Effector memory CD4-positive, alpha-beta T cell (primary cell): Measurements from ENCODE around the gene PTPRN2.

Source experiments
- DNase-seq, 3 donors: peaks; one replicate each; pipeline ENCODE4 v3.0.0-alpha.2; 2020
- H3K27ac ChIP-seq: 2 replicates; pipeline ENCODE4 v1.7.0; 2013; ENCODE audit warnings: mild to moderate bottlenecking, low read length, moderate library complexity; ENCODE audit not compliant: insufficient read depth, poor library complexity, severe bottlenecking
- H3K27me3 ChIP-seq: replicated peaks from 2 replicates; pipeline ENCODE4 v1.7.0; 2013; ENCODE audit warnings: mild to moderate bottlenecking, low read length; ENCODE audit not compliant: insufficient read depth, control insufficient read depth, poor library complexity, severe bottlenecking
- H3K36me3 ChIP-seq: 2 replicates; pipeline ENCODE4 v1.7.0; 2013; ENCODE audit warnings: mild to moderate bottlenecking, low read length, moderate library complexity; ENCODE audit not compliant: control insufficient read depth, insufficient read depth
- H3K4me1 ChIP-seq: 2 replicates; pipeline ENCODE4 v1.7.0; 2013; ENCODE audit warnings: low read length, mild to moderate bottlenecking; ENCODE audit not compliant: control insufficient read depth, insufficient read depth, poor library complexity, severe bottlenecking
- H3K4me3 ChIP-seq: 2 replicates; pipeline ENCODE4 v1.7.0; 2013; ENCODE audit warnings: low read length, low read depth, mild to moderate bottlenecking; ENCODE audit not compliant: insufficient read depth, poor library complexity, severe bottlenecking
- H3K9me3 ChIP-seq: 2 replicates; pipeline ENCODE4 v1.7.0; 2013; ENCODE audit warnings: mild to moderate bottlenecking, low read length, moderate library complexity; ENCODE audit not compliant: control insufficient read depth

The PTPRN2 gene

DNA sequence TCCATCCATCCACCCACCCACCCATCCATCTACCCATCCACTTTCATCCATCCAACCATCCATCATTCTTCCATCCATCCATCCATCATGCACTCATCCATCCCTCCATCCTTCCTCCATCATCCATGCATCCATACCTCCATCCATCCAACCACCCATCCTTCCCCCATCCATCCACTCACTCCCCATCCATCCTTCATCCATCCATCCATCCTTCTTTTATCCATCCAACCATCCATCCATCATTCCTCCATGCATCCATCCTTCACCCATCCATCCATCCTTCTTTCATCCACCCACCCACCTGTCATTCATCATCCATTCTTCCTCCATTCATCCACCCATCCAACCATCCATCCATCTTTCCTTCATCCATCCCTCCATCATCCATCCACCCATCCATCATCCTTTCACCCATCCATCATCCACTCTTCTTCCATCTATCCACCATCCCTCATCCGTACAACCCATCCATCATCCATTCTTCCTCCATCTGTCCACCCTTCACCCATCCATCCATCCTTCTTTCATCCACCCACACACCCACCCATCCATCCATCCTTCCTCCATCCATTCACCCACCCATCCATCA is 822.6 kb downstream of the PTPRN2 start:
- Histone ChIP-seq H3K27me3 (no peaks in the 10 kb centered on the region), H3K36me3 (no peaks in the 10 kb centered on the region), H3K9me3 (no peaks in the 10 kb centered on the region), H3K4me1 (no peaks in the 10 kb centered on the region), H3K4me3 (no peak overlapping the region), H3K27ac (no peak overlapping the region)
- DNase-seq, result no peak

DNA sequence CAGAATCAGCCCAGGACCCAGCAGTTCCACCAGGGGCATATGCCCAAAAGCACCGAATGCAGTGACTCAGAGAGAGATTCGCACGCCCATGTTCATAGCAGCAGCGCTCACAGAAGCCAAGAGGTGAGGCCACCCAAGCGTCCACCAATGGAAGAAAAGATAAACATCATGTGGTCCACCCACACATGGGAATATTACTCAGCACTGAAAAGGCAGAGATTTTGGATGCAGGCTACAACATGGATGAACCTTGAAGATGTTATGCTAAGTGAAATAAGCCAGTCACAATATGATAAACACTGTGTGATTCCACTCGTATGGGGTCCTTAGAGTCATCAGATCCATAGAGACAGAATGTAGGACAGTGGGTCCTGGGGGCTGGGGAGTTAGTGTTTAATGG is 823.4 kb downstream of the PTPRN2 start:
- H3K27me3 ChIP-seq, result no peaks in the 10 kb centered on the region
- no peaks in the 10 kb centered on the region for H3K9me3 ChIP-seq
- no peaks in the 10 kb centered on the region for H3K36me3 ChIP-seq
- no peak for DNase-seq
- H3K4me3 ChIP-seq, result no peak overlapping the region
- no peak overlapping the region for H3K27ac ChIP-seq
- H3K4me1 ChIP-seq, result no peaks in the 10 kb centered on the region

DNA sequence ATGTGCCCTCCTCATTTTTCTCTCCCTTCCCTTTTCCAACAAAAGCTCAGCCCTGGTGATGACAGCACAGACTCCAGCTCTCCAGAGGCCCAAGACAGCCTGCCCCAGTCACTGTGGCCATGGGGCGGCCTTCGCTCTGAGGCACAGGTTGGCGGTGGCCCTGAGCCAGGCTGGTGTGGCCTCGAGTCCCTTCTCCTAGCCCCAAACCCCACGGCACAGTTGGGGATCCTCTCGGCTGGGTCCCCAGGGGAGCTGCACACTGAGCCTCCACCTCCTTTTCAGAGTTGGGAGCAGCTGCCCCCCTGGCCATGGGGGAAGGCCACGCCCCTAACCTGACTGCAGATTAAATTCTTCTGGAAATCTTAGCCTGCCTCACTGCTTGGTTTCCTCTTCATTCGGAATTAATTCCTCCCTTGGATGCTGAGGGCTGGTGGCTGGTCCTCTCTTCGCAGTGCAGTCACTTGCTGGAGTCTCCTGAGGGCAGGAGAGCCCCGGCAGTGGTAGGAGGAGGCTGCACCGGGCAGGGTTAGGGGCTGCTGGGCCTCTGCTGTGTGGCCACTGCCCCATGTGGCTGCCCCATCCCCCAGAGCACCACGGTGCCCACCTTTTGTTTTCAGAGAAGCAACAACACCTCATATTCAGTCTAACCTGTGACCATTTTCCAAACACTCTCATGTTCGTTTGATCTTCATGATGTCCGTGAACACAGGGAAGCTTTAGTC is 824.2 kb downstream of the PTPRN2 start:
- H3K4me1 ChIP-seq, result no peaks in the 10 kb centered on the region
- H3K4me3 ChIP-seq, result no peak overlapping the region
- DNase-seq, result no peak
- H3K27me3 ChIP-seq, result no peaks in the 10 kb centered on the region
- no peaks in the 10 kb centered on the region for H3K9me3 ChIP-seq
- H3K27ac ChIP-seq, result no peak overlapping the region
- H3K36me3 ChIP-seq, result no peaks in the 10 kb centered on the region

DNA sequence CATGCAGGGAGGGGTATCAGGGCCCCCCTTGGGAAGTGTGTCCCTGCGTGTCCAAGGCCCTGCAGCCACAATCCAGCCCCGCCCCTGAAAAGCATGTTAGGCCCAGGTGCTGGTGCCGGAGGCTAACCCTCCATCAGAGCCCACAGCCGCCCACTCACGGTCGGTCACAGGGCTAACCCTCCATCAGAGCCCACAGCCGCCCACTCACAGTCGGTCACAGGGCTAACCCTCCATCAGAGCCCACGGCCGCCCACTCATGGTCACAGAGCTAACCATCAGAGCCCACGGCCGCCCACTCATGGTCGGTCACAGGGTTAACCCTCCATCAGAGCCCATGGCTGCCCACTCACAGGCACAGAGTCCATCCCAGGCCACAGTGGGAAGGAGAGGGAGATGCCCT is 824.8 kb downstream of the PTPRN2 start:
- H3K27me3 ChIP-seq, result no peaks in the 10 kb centered on the region
- H3K4me3 ChIP-seq, result no peak overlapping the region
- no peak overlapping the region for H3K27ac ChIP-seq
- no peaks in the 10 kb centered on the region for H3K4me1 ChIP-seq
- no peaks in the 10 kb centered on the region for H3K36me3 ChIP-seq
- no peaks in the 10 kb centered on the region for H3K9me3 ChIP-seq
- no peak for DNase-seq

DNA sequence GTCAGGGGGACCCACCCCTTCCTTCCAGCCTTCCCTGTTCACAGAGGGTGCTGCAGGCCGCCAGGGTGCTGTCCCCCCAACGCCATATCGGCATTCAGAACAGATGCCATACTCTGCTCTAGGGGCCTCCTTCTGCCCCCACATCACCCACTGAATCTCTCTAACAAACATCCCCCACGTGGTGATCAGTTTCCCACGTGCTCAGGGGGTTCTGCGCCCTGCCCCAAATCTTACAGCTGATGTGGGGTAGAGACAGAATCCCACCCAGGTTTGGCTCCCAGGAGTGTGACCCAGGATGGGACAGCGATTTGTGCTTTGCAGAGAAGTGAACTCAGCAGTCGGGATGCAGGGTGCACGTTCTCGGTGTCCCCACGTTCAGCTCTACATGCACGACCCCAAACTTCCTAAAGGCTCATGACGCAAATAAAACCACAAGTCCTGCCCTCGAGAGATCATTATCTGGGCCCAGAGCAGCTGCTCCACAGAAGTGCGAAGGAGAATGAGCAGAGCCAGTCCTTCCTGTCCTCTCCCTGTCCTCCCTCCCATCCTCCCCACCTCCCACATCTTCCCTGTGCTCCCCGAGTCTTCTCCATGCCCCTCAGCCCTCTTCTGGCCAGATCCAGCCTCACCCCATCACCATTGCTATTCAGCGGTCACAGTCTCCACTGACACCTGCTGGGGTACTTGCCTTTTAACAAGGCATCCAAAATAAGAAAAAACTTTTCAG is 827.5 kb downstream of the PTPRN2 start:
- Histone ChIP-seq H3K4me1 (no peaks in the 10 kb centered on the region), H3K36me3 (no peaks in the 10 kb centered on the region), H3K9me3 (no peaks in the 10 kb centered on the region), H3K4me3 (no peak overlapping the region), H3K27ac (no peak overlapping the region), H3K27me3 (no peaks in the 10 kb centered on the region)
- DNase-seq, result no peak

GRCh38 chr7:157759246-157759805 is 828.3 kb downstream of the PTPRN2 start:
- H3K9me3 ChIP-seq, result no peaks in the 10 kb centered on the region
- no peak overlapping the region for H3K4me3 ChIP-seq
- no peaks in the 10 kb centered on the region for H3K27me3 ChIP-seq

GRCh38 chr7:157758468-157759245 is 829.0 kb downstream of the PTPRN2 start:
- Histone ChIP-seq H3K4me3 (no peak overlapping the region), H3K27ac (no peak overlapping the region), H3K9me3 (no peaks in the 10 kb centered on the region), H3K4me1 (no peaks in the 10 kb centered on the region), H3K27me3 (no peaks in the 10 kb centered on the region), H3K36me3 (no peaks in the 10 kb centered on the region)
- DNase-seq, result no peak

More at GRCh38 chr7:157759246-157759805, 828.3 kb downstream of the PTPRN2 start:
- no peak for DNase-seq
- H3K27ac ChIP-seq, result no peak overlapping the region
- no peaks in the 10 kb centered on the region for H3K36me3 ChIP-seq
- H3K4me1 ChIP-seq, result no peaks in the 10 kb centered on the region

- Histone ChIP-seq H3K27me3 (no peaks in the 10 kb centered on the region), H3K4me3 (no peak overlapping the region), H3K4me1 (no peaks in the 10 kb centered on the region), H3K27ac (no peak overlapping the region), H3K9me3 (no peaks in the 10 kb centered on the region), H3K36me3 (no peaks in the 10 kb centered on the region)
- no peak for DNase-seq
Measured at GRCh38 chr7:157757776-157758467, 829.7 kb downstream of the PTPRN2 start.

DNA sequence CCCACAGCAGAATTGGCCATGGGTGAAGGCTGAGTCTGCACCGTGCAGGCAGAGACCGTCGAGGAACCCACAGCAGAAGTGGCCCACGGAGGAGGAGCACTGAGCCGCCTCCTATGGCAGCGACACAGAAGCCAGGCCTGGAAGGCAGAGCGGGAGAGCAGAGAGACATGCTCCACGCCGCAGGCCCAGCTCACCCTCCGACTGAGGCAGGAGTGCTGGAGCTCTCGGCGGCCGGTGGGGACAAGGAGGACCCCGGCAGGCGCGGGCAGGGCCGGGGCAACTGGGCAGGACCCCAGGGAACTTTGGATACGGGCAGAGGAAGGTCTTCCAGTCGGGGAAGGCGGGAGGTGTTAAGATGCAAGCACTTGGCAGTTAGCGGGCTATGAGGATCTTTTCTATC is 830.4 kb downstream of the PTPRN2 start:
- Histone ChIP-seq H3K27me3 (no peaks in the 10 kb centered on the region), H3K9me3 (no peaks in the 10 kb centered on the region), H3K4me3 (no peak overlapping the region)

More for the DNA sequence above, 830.4 kb downstream of the PTPRN2 start:
- Histone ChIP-seq H3K36me3 (no peaks in the 10 kb centered on the region), H3K27ac (no peak overlapping the region), H3K4me1 (no peaks in the 10 kb centered on the region)
- DNase-seq, result no peak
